Stimulated activated CD8-positive, alpha-beta memory T cell treated with anti-CD3 and anti-CD28 coated beads, Interleukin-4, amount 100 ng/mL, for 48 hours (primary cell): ENCODE measurements around the gene GRAP2.
"Not testable (repeated sequence)": the region's sequence is repeated elsewhere in the genome, so short reads cannot be mapped to it uniquely, and the experiment has no call there.

Source experiments
- DNase-seq: peaks from one replicate; pipeline ENCODE4 v3.0.0-alpha.2; 2020

GRAP2 gene

GRCh38 chr22:39947220-39948216 lies 46.6 kb downstream of the GRAP2 start:
- DNase-seq = no peak

- no peak for DNase-seq
Measured at GRCh38 chr22:39949964-39950737, 49.3 kb downstream of the GRAP2 start.

- DNase-seq = not testable (repeated sequence)
Measured at GRCh38 chr22:39951603-39952293, 50.9 kb downstream of the GRAP2 start.

- no peak for DNase-seq
Measured at GRCh38 chr22:39952347-39952746, 51.5 kb downstream of the GRAP2 start.

- DNase-seq = no peak
Measured at GRCh38 chr22:39953101-39953500, 52.2 kb downstream of the GRAP2 start.

GRCh38 chr22:39954584-39955055 lies 53.7 kb downstream of the GRAP2 start:
- DNase-seq = peak; percentile 47

- DNase-seq = no peak
Measured at GRCh38 chr22:39955675-39956074, 54.8 kb downstream of the GRAP2 start.

GRCh38 chr22:39956932-39957664 lies 56.2 kb downstream of the GRAP2 start:
- DNase-seq = no peak

GRCh38 chr22:39958009-39958711 lies 57.3 kb downstream of the GRAP2 start:
- DNase-seq = no peak

GRCh38 chr22:39958949-39959639 lies 58.2 kb downstream of the GRAP2 start:
- no peak for DNase-seq

- no peak for DNase-seq
Measured at GRCh38 chr22:39959640-39960447, 59.0 kb downstream of the GRAP2 start, which contains the start of gene TMA7B. TSS of gene TMA7B (plus strand) at chr22:39960397. CDS start at chr22:39964375, 3,978 bp downstream.

- peak; percentile 79 for DNase-seq
Measured at GRCh38 chr22:39960791-39961746, 60.2 kb downstream of the GRAP2 start.

GRCh38 chr22:39962071-39962470 lies 61.2 kb downstream of the GRAP2 start:
- no peak for DNase-seq

- DNase-seq = no peak
Measured at GRCh38 chr22:39965748-39966147, 64.9 kb downstream of the GRAP2 start.

- DNase-seq = no peak
Measured at GRCh38 chr22:39966470-39966869, 65.6 kb downstream of the GRAP2 start.

- DNase-seq = no peak
Measured at GRCh38 chr22:39967103-39967829, 66.4 kb downstream of the GRAP2 start.

GRCh38 chr22:39967996-39968972 lies 67.4 kb downstream of the GRAP2 start:
- no peak for DNase-seq
